Memory B cell (primary cell): ENCODE measurements around the gene CCDC110.

Experiments used
- ATAC-seq: fragments of 150-1000 bp; cut with Tn5 transposase; 2 replicates; pipeline ENCODE4 v1.10.0; 2021; ENCODE audit warnings: low read depth, mild to moderate bottlenecking, moderate library complexity
- DNase-seq, 2 donors: peaks; one replicate each; pipeline ENCODE4 v3.0.0; 2022; ENCODE audit warnings: low spot score in 2 of 2
- H3K27ac Mint-ChIP-seq: one replicate; pipeline ENCODE4 v1.8.0; 2022; ENCODE audit warnings: mild to moderate bottlenecking, moderate library complexity, mixed read lengths
- H3K27me3 Mint-ChIP-seq: one replicate; pipeline ENCODE4 v1.8.0; 2022; ENCODE audit warnings: mixed read lengths
- H3K36me3 Mint-ChIP-seq: one replicate; pipeline ENCODE4 v1.8.0; 2022; ENCODE audit warnings: mild to moderate bottlenecking, mixed read lengths
- H3K4me1 Mint-ChIP-seq: one replicate; pipeline ENCODE4 v1.8.0; 2022; ENCODE audit warnings: mixed read lengths
- H3K4me3 Mint-ChIP-seq: one replicate; pipeline ENCODE4 v1.8.0; 2022; ENCODE audit warnings: mild to moderate bottlenecking, moderate library complexity, mixed read lengths
- H3K9me3 Mint-ChIP-seq: one replicate; pipeline ENCODE4 v1.8.0; 2022; ENCODE audit warnings: mixed read lengths

CCDC110 gene

GRCh38 chr4:185424905-185425646 is 46.5 kb downstream of the CCDC110 start:
- peak overlapping the region; percentile 96 for H3K27ac Mint-ChIP-seq
- H3K4me1 Mint-ChIP-seq, result peaks cover 20% of the 10 kb centered on the region
- peaks cover 8% of the 10 kb centered on the region for H3K36me3 Mint-ChIP-seq
- DNase-seq (peak in 1 of 2 donors; percentile 20), ATAC-seq (no peak)
- no peaks in the 10 kb centered on the region for H3K9me3 Mint-ChIP-seq
- H3K27me3 Mint-ChIP-seq, result peaks cover 3% of the 10 kb centered on the region
- H3K4me3 Mint-ChIP-seq, result peak overlapping the region; percentile 86

- Mint-ChIP-seq H3K4me3 (no peak overlapping the region), H3K4me1 (peaks cover 20% of the 10 kb centered on the region), H3K27ac (no peak overlapping the region), H3K27me3 (no peaks in the 10 kb centered on the region), H3K36me3 (peaks cover 19% of the 10 kb centered on the region), H3K9me3 (no peaks in the 10 kb centered on the region)
- DNase-seq, result no peak
- ATAC-seq, result no peak
These were observed 50.0 kb downstream of the CCDC110 start for GRCh38 chr4:185421366-185422124.

- DNase-seq (no peak), ATAC-seq (no peak)
- H3K4me1 Mint-ChIP-seq, result peaks cover 5% of the 10 kb centered on the region
- H3K4me3 Mint-ChIP-seq, result no peak overlapping the region
- peaks cover 23% of the 10 kb centered on the region for H3K36me3 Mint-ChIP-seq
- H3K27me3 Mint-ChIP-seq, result no peaks in the 10 kb centered on the region
- peak overlapping the region; percentile 0 for H3K27ac Mint-ChIP-seq
- no peaks in the 10 kb centered on the region for H3K9me3 Mint-ChIP-seq
These were observed 54.6 kb downstream of the CCDC110 start for GRCh38 chr4:185416955-185417354.

- no peak overlapping the region for H3K27ac Mint-ChIP-seq
- H3K36me3 Mint-ChIP-seq, result peaks cover 18% of the 10 kb centered on the region
- peaks cover 2% of the 10 kb centered on the region for H3K9me3 Mint-ChIP-seq
- no peak for DNase-seq
- no peak overlapping the region for H3K4me3 Mint-ChIP-seq
- ATAC-seq, result no peak
- no peaks in the 10 kb centered on the region for H3K27me3 Mint-ChIP-seq
- no peaks in the 10 kb centered on the region for H3K4me1 Mint-ChIP-seq
These were observed 59.1 kb downstream of the CCDC110 start for GRCh38 chr4:185412412-185412811.

GRCh38 chr4:185411849-185412248 is 59.7 kb downstream of the CCDC110 start:
- peaks cover 17% of the 10 kb centered on the region for H3K36me3 Mint-ChIP-seq
- no peak overlapping the region for H3K4me3 Mint-ChIP-seq
- no peak overlapping the region for H3K27ac Mint-ChIP-seq
- no peak for DNase-seq
- no peaks in the 10 kb centered on the region for H3K4me1 Mint-ChIP-seq
- H3K9me3 Mint-ChIP-seq, result peaks cover 2% of the 10 kb centered on the region
- H3K27me3 Mint-ChIP-seq, result no peaks in the 10 kb centered on the region
- no peak for ATAC-seq

- Mint-ChIP-seq H3K36me3 (peaks cover 14% of the 10 kb centered on the region), H3K4me1 (no peaks in the 10 kb centered on the region), H3K9me3 (peaks cover 2% of the 10 kb centered on the region), H3K27ac (no peak overlapping the region), H3K27me3 (no peaks in the 10 kb centered on the region), H3K4me3 (no peak overlapping the region)
- no peak for ATAC-seq
- DNase-seq, result no peak
These were observed 63.1 kb downstream of the CCDC110 start for GRCh38 chr4:185408432-185408831.

GRCh38 chr4:185405296-185405999 is 66.1 kb downstream of the CCDC110 start:
- Mint-ChIP-seq H3K27me3 (no peaks in the 10 kb centered on the region), H3K4me3 (no peak overlapping the region), H3K36me3 (peaks cover 20% of the 10 kb centered on the region), H3K27ac (peak overlapping the region; percentile 80), H3K9me3 (peaks cover 2% of the 10 kb centered on the region), H3K4me1 (no peaks in the 10 kb centered on the region)
- peak; percentile 62 for ATAC-seq
- no peak for DNase-seq

GRCh38 chr4:185404031-185404430 is 67.5 kb downstream of the CCDC110 start:
- H3K4me3 Mint-ChIP-seq, result no peak overlapping the region
- ATAC-seq, result no peak
- no peak for DNase-seq
- H3K27me3 Mint-ChIP-seq, result no peaks in the 10 kb centered on the region
- peaks cover 16% of the 10 kb centered on the region for H3K36me3 Mint-ChIP-seq
- H3K9me3 Mint-ChIP-seq, result no peaks in the 10 kb centered on the region
- no peak overlapping the region for H3K27ac Mint-ChIP-seq
- H3K4me1 Mint-ChIP-seq, result peaks cover 2% of the 10 kb centered on the region

- Mint-ChIP-seq H3K27ac (no peak overlapping the region), H3K4me3 (no peak overlapping the region), H3K9me3 (no peaks in the 10 kb centered on the region), H3K4me1 (peaks cover 15% of the 10 kb centered on the region), H3K27me3 (no peaks in the 10 kb centered on the region), H3K36me3 (peaks cover 10% of the 10 kb centered on the region)
- DNase-seq, result no peak
- ATAC-seq, result no peak
These were observed 72.1 kb downstream of the CCDC110 start for GRCh38 chr4:185399466-185399865.

GRCh38 chr4:185398618-185399017 is 72.9 kb downstream of the CCDC110 start:
- Mint-ChIP-seq H3K36me3 (peaks cover 8% of the 10 kb centered on the region), H3K4me3 (no peak overlapping the region), H3K9me3 (no peaks in the 10 kb centered on the region), H3K27me3 (no peaks in the 10 kb centered on the region), H3K4me1 (peaks cover 17% of the 10 kb centered on the region), H3K27ac (peak overlapping the region; percentile 31)
- no peak for ATAC-seq
- no peak for DNase-seq

GRCh38 chr4:185396724-185397385 is 74.7 kb downstream of the CCDC110 start, which contains the start of gene ANKRD37:
ANKRD37 (plus strand) TSS chr4:185396841; CDS start chr4:185396924, 83 bp downstream.
- peak within 1 kb of the TSS; percentile 99 for H3K27ac Mint-ChIP-seq
- peaks cover 5% of the 10 kb centered on the region for H3K36me3 Mint-ChIP-seq
- no peaks in the 10 kb centered on the region for H3K9me3 Mint-ChIP-seq
- DNase-seq (peak in 1 of 2 donors; percentile 19), ATAC-seq (no peak)
- no peaks in the 10 kb centered on the region for H3K27me3 Mint-ChIP-seq
- peaks cover 17% of the 10 kb centered on the region for H3K4me1 Mint-ChIP-seq
- peak within 1 kb of the TSS; percentile 92 for H3K4me3 Mint-ChIP-seq

- H3K36me3 Mint-ChIP-seq, result peaks cover 4% of the 10 kb centered on the region
- H3K27me3 Mint-ChIP-seq, result no peaks in the 10 kb centered on the region
- H3K4me3 Mint-ChIP-seq, result peak overlapping the region; percentile 92
- H3K9me3 Mint-ChIP-seq, result no peaks in the 10 kb centered on the region
- peaks cover 17% of the 10 kb centered on the region for H3K4me1 Mint-ChIP-seq
- peak overlapping the region; percentile 99 for H3K27ac Mint-ChIP-seq
- ATAC-seq (peak; percentile 85), DNase-seq (peak; percentile 91 to 98)
These were observed 75.4 kb downstream of the CCDC110 start for GRCh38 chr4:185395956-185396723.
